Thymus (tissue), 2 donors: ENCODE measurements around the gene PGGHG. TPM values are rescaled to one million over a fixed set of nuclear protein-coding genes. Genes with fewer than 3 reads are reported as not detected.

Source experiments
- polyA plus RNA-seq: library from polyadenylated mRNA; stranded (reverse); fragments of 200-250 nt; gene quantifications from one replicate; pipeline ENCODE4 v1.2.3, GENCODE V29; 2013
- total RNA-seq: library from RNA; stranded (reverse); fragments of 120-200 nt; gene quantifications from one replicate; pipeline ENCODE4 v1.2.4, GENCODE V29; 2013
- donor health status: healthy.

Gene PGGHG
- total and polyA plus RNA-seq, 2 donors = 73.7 to 900 TPM

Other genes with a start within 250 kb of the PGGHG start
- not detected for gene SCGB1C1, start 96.0 kb upstream of the PGGHG start, total RNA-seq
- gene SCGB1C1, start 96.0 kb upstream of the PGGHG start, polyA plus RNA-seq = 0.34 TPM
- 9.3 TPM for gene BET1L, start 81.7 kb upstream of the PGGHG start, total RNA-seq
- 27.7 TPM for gene BET1L, start 81.7 kb upstream of the PGGHG start, polyA plus RNA-seq
- gene RIC8A, start 81.4 kb upstream of the PGGHG start, total RNA-seq = 59.1 TPM
- gene RIC8A, start 81.4 kb upstream of the PGGHG start, polyA plus RNA-seq = 54.7 TPM
- 6.5 TPM for gene SIRT3, start 52.8 kb upstream of the PGGHG start, total RNA-seq
- gene SIRT3, start 52.8 kb upstream of the PGGHG start, polyA plus RNA-seq = 38.3 TPM
- 134 TPM for gene PSMD13, start 52.1 kb upstream of the PGGHG start, total RNA-seq
- 192 TPM for gene PSMD13, start 52.1 kb upstream of the PGGHG start, polyA plus RNA-seq
- 0.90 TPM for gene NLRP6, start 10.7 kb upstream of the PGGHG start, total RNA-seq
- 2.2 TPM for gene NLRP6, start 10.7 kb upstream of the PGGHG start, polyA plus RNA-seq
- gene IFITM5, start 10.4 kb downstream of the PGGHG start, total RNA-seq = not detected
- 0.25 TPM for gene IFITM5, start 10.4 kb downstream of the PGGHG start, polyA plus RNA-seq
- gene IFITM2, start 18.7 kb downstream of the PGGHG start, total RNA-seq = 305 TPM
- 467 TPM for gene IFITM2, start 18.7 kb downstream of the PGGHG start, polyA plus RNA-seq
- gene IFITM1, start 24.9 kb downstream of the PGGHG start, total RNA-seq = 206 TPM
- 463 TPM for gene IFITM1, start 24.9 kb downstream of the PGGHG start, polyA plus RNA-seq
- 48.1 TPM for gene IFITM3, start 31.7 kb downstream of the PGGHG start, total RNA-seq
- 636 TPM for gene IFITM3, start 31.7 kb downstream of the PGGHG start, polyA plus RNA-seq
- gene B4GALNT4, start 80.4 kb downstream of the PGGHG start, total RNA-seq = 3.5 TPM
- gene B4GALNT4, start 80.4 kb downstream of the PGGHG start, polyA plus RNA-seq = 6.1 TPM
- 7.7 TPM for gene PKP3, start 105.1 kb downstream of the PGGHG start, total RNA-seq
- gene PKP3, start 105.1 kb downstream of the PGGHG start, polyA plus RNA-seq = 26.5 TPM
- gene SIGIRR, start 125.9 kb downstream of the PGGHG start, total RNA-seq = 39.4 TPM
- 153 TPM for gene SIGIRR, start 125.9 kb downstream of the PGGHG start, polyA plus RNA-seq
- gene ANO9, start 152.9 kb downstream of the PGGHG start, total RNA-seq = 26.3 TPM
- gene ANO9, start 152.9 kb downstream of the PGGHG start, polyA plus RNA-seq = 114 TPM
- 12.1 TPM for gene PTDSS2, start 161.2 kb downstream of the PGGHG start, total RNA-seq
- 24.1 TPM for gene PTDSS2, start 161.2 kb downstream of the PGGHG start, polyA plus RNA-seq
- gene RNH1, start 218.1 kb downstream of the PGGHG start, total RNA-seq = 79.2 TPM
- gene RNH1, start 218.1 kb downstream of the PGGHG start, polyA plus RNA-seq = 114 TPM
- gene HRAS, start 246.4 kb downstream of the PGGHG start, total RNA-seq = 44.1 TPM
- 145 TPM for gene HRAS, start 246.4 kb downstream of the PGGHG start, polyA plus RNA-seq
- 0.47 TPM for gene LRRC56, start 248.4 kb downstream of the PGGHG start, total RNA-seq
- gene LRRC56, start 248.4 kb downstream of the PGGHG start, polyA plus RNA-seq = 2.4 TPM